Activated CD4-positive, alpha-beta T cell treated with anti-CD3 and anti-CD28 coated beads, Interleukin-2, amount 50 U/mL, for 1 hour (primary cell): Measurements from ENCODE around the gene CR1.
"Not testable (repeated sequence)": the region's sequence is repeated elsewhere in the genome, so short reads cannot be mapped to it uniquely, and the experiment has no call there.

ENCODE experiments used
- DNase-seq: peaks from one replicate; pipeline ENCODE4 v3.0.0-alpha.2; 2020

The CR1 gene

GRCh38 chr1:207495801-207496792, at the start of gene CR1:
CR1 (plus strand) TSS chr1:207496157; CDS start chr1:207496268, 111 bp downstream.
- peak; percentile 39 for DNase-seq

- no peak for DNase-seq
Measured at GRCh38 chr1:207453710-207454045, 42.3 kb upstream of the CR1 start.

DNA sequence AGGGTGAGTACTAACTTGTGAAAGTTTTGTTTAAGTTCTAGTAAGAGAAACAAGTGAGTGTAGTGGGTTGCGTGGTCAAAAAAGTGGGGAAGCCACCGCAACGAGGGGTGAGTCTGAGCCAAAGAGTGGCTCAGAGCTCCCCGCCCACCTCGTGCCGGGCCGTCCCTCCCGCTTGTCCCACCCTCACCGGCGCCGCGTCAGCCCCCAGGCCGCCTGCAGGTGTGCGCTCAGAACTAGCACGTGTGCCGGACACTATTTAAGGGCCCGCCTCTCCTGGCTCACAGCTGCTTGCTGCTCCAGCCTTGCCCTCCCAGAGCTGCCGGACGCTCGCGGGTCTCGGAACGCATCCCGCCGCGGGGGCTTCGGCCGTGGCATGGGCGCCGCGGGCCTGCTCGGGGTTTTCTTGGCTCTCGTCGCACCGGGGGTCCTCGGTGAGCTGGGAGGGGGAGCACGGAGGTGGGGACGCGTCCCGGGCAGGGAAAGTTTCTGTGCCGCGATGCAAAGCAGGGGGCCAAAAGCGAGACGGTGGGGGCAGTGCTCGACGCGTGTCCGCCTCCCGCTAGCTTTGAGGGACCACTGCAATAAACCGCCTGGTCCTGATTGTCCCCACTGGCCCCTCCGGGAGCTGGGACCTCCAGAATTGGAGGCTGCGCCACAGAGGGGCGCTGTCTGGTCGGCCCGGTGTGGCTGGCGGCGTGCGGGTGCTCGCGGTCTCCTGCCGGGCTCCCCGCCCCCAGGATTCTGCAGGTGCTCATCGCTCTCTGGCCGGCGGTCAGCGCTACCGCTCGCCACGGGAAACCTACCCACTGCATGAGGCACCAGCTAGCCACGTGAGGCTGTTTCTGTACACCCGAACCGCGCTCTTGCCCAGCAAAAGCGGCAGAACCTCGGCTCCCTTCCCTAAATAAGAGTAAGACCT, 41.7 kb upstream of the CR1 start, which contains the start of gene CR2:
CR2 (plus strand) TSS at position 283 of the 919 bp plus-strand sequence; CDS start at position 374, 91 bp downstream.
- peak; percentile 43 for DNase-seq

GRCh38 chr1:207455183-207455754, 40.7 kb upstream of the CR1 start:
- no peak for DNase-seq

DNA sequence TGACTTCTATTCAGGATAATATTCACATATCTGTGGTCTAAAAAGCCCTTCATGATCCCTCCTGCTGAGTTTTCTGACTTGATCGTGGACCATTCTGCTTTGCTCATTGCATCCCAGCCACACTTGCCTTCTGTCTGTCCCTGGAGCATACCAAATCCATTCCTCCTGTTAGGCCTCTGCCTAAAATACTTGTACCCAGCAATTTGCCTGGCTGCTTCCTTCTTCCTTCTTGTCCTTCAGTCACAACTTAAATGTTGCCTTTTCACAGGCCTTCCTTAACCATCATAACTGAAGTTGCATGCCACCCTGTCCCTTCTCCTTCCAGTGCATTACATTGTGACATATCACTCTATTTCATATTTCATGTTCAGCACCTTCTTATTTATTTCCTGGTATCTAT, 37.5 kb upstream of the CR1 start:
- no peak for DNase-seq

DNA sequence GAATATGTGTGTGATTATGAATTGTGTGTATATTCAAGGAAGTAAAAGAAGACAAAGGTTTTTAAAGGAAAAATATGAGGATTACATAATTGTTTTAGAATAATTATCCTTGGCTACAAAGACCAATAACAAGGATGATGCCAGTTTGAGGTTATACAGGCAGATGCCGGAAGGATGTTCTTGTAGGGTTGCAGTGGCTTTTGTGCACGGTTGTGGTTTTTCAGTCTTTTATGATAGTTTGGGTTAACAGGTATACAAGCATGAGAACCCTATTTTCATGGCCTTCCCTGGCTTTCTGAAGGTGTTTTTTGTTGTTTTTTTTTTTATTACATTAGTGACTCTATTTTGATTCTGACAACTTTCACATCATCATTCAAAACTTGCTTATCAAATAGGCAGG, 36.9 kb upstream of the CR1 start:
- peak; percentile 8 for DNase-seq

- no peak for DNase-seq
Measured at GRCh38 chr1:207461649-207462048, 34.3 kb upstream of the CR1 start.

- no peak for DNase-seq
Measured at GRCh38 chr1:207462535-207462934, 33.4 kb upstream of the CR1 start.

DNA sequence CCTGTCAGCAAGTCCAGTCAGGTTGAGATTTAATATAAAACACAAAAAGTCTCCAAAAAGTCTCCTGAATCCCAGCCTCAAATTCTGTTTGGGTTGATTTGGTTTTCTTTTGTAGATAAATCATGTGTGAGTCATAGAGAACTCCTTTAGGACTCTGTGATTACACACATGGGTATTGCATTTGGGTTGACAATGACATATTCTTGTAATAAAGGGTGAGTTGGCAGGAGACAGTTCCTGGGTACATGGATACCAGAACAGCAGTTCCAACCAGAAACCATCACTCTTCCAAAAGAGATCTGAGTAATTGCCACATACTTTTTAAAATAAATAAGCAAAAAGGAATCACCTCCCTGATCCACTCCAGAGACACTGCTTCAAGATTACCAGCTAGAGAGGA, 32.9 kb upstream of the CR1 start:
- DNase-seq, result no peak

DNA sequence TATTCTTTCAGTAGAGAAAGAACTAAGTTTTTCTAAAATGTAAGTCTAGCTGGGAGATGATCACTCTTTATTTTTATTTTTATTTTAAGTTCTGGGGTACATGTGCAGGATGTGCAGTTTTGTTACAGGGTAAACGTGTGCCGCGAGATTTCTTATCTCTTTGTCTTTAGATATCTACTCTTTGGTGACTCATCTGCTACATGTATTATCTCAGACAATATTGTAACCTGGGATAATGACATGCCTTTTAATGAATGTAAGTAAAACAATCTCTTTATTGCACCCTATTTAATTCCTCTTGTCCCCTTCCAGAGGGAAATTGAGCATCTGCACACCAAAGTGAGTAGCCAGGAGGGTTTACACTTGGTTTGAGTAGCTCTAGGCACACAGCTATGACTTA, 32.4 kb upstream of the CR1 start:
- no peak for DNase-seq

- DNase-seq, result no peak
Measured at GRCh38 chr1:207470927-207471326, 25.0 kb upstream of the CR1 start.

DNA sequence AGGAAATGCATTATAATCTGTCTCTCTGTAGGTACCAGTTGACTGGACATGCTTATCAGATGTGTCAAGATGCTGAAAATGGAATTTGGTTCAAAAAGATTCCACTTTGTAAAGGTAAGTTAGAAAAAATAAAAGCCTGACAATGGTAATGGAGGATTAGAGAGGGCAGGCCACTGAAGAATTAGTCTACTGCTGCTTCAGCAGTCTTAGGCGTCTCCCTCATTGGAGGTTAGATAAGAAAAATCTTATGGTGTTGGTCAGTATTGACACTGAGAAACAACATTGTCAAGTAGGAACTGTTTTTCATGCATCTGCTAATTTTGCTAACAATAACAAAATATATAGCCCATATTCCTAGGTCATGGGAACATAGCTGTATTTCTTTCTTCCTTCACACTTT, 21.7 kb upstream of the CR1 start:
- DNase-seq, result no peak

DNA sequence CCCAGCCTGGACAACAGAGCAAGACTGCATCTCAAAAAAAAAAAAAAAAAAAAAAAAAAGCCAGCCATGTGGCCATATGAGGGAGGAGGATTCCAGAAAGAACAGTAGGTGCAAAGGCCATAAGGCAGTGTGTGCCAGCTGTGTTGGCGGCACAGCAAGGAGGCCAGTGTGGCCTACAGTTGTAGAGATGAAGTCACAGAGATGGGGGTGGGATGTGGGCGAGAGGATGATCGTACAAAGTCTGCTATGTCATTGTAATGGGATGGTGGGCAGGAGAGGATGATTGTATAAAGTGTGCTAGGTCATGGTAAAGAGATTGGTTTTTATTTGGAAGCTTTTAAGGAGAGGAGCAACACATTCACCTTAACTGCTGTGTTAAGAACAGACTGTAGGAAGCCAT, 9.8 kb upstream of the CR1 start:
- DNase-seq, result no peak

DNA sequence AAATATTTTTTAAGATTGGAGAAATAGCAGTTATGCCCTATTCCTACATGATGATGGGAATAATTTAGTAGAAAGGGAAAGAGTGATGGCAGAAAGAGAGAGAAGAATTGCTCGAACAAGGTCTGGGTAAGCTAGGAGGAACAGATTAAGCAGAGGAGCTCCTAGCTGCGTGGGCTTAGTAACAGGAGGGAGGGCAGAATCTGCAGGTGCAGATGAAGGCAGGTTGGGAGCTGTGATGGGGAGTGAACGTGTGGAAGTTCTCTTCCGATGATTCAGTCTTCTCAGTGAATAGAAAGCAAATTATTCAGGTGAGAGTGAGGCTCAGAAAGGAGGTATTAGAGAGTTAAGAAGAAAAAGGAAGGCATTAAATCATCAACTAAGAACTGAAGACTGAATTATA, 8.3 kb upstream of the CR1 start:
- no peak for DNase-seq

DNA sequence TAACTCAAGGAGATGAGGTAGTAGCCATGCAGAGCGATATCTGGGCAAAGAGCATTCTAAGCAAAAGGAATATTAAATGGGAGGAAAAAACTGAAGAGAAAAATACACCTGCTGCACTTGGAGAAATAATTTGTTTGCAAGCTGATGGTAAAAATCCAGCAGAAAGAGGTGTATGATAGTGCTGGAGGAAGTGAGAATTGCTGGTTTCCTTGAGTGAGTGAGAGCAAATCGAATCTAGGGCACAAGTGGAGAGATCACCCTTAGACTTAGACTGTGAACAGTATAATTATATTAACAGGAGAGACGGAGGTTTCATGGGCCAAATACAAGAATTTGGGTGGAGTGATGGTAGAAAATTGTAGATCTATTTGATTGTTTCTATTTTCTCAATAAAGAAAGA, 2.7 kb upstream of the CR1 start:
- no peak for DNase-seq

- no peak for DNase-seq
Measured at GRCh38 chr1:207494171-207494570, 1.8 kb upstream of the CR1 start.

GRCh38 chr1:207495281-207495680, 676 bp upstream of the CR1 start:
- DNase-seq, result not testable (repeated sequence)

- DNase-seq, result no peak
Measured at GRCh38 chr1:207497941-207498340, 2.0 kb downstream of the CR1 start.

DNA sequence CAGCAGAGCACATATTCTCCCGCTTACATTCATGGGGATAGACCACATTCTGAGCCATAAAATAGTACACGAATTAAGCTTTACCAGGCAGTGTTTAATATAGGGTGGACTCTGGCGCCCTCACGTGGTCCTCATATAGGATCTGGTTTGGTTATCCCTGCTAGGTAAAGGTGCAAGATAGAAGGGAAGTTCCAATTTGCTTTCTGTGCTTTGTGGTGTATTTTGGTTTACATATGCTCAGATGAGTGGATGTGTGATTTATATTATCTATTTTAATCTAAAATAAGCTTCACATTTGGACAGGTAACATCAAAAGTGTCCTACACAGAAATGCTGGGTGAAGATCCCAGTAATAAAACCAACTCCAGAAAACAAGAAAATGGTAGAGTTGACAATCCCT, 3.6 kb downstream of the CR1 start:
- peak; percentile 67 for DNase-seq

DNA sequence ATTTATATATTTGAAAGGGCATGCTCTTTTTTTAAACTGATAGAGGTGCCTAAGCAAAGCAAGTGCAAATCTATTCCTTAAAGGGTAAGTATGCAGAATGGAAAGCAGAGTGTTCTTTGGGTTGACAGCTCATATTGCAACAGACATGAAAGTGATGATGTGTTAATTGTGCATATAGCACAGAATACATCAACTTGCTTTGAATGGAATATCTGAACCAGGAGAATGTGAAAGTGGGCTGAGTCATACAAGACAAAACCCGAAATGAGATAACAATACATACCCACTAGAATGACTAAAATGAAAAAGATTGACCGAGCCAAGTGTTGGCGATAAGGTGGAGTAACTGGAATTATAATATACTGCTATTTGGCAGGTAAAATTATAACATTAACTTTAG, 4.3 kb downstream of the CR1 start:
- no peak for DNase-seq

DNA sequence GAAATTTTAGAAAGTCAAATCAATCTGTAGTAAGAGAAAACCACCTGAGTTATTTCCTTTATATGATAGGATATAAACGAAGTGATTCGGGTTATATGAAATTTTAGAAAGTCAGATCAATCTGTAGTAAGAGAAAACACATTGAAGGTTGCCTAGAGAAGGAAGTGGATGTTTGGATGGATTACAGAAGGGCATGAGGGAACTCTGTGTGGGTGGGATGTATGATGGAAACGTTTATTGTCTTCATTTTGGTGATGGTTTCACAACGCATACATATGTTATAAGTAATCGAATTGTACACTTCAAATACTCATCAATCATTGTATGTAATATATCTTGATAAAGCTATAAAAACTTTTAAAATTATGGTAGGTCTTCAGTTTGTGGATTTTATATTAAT, 5.1 kb downstream of the CR1 start:
- no peak for DNase-seq

GRCh38 chr1:207502726-207503125, 6.8 kb downstream of the CR1 start:
- no peak for DNase-seq

GRCh38 chr1:207503950-207504349, 8.0 kb downstream of the CR1 start:
- DNase-seq, result no peak
